IMR-90 (cell line): Measurements from ENCODE around the gene S100A3. TPM values are rescaled to one million over a fixed set of nuclear protein-coding genes. Genes with fewer than 3 reads are reported as not detected.

Experiments
- ATAC-seq: fragments of 200-7000 bp; cut with Tn5 transposase; 2 replicates; pipeline ENCODE4 v1.9.1; 2020; ENCODE audit warnings: low read depth, mild to moderate bottlenecking, moderate library complexity
- BruUV-seq: library from RNA; stranded (reverse); fragments of 400-500 nt; replicated peaks from 2 replicates; lab custom pipeline; 2021; lab: Mats Ljungman, UMichigan
- CTCF ChIA-PET: fragments of 300-600 bp; formaldehyde crosslinking; extraction: SDS; loops from one replicate; lab custom pipeline; 2021; ENCODE audit warnings: antibody characterized with exemption; lab: Yijun Ruan, JAX
- POLR2A ChIA-PET: fragments of 300-600 bp; sonication (Branson Sonifier 250); formaldehyde crosslinking; loops from one replicate; lab custom pipeline; 2022; ENCODE audit warnings: antibody characterized with exemption; ENCODE audit not compliant: unreplicated experiment; lab: Charles Lee
- DNase-seq: peaks from one replicate; pipeline ENCODE4 v3.0.0; 2013
- H2AFZ ChIP-seq: replicated peaks from 2 replicates; pipeline ENCODE3; 2013; ENCODE audit warnings: low read length, mild to moderate bottlenecking; ENCODE audit not compliant: poor library complexity
- H2AK5ac ChIP-seq: 2 replicates; pipeline ENCODE4 v1.6.1; 2013; ENCODE audit warnings: low read depth, low read length, inconsistent platforms
- H2AK9ac ChIP-seq: replicated peaks from 2 replicates; pipeline ENCODE3; 2013; ENCODE audit warnings: mild to moderate bottlenecking, low read depth, low read length, moderate library complexity; ENCODE audit not compliant: poor library complexity
- H2BK120ac ChIP-seq: 2 replicates; pipeline ENCODE4 v1.6.1; 2013; ENCODE audit warnings: low read depth, low read length, inconsistent platforms
- H2BK15ac ChIP-seq: 3 replicates; pipeline ENCODE4 v1.6.1; 2013; ENCODE audit warnings: low read depth, low read length, inconsistent platforms
- H2BK20ac ChIP-seq: 2 replicates; pipeline ENCODE4 v1.6.1; 2013; ENCODE audit warnings: low read depth, mild to moderate bottlenecking, inconsistent platforms, low read length, moderate library complexity
- H2BK5ac ChIP-seq: 2 replicates; pipeline ENCODE4 v1.6.1; 2013; ENCODE audit warnings: mild to moderate bottlenecking, low read depth, low read length, inconsistent platforms; ENCODE audit not compliant: poor library complexity, severe bottlenecking
- H3K14ac ChIP-seq: replicated peaks from 2 replicates; pipeline ENCODE4 v1.6.1; 2013; ENCODE audit warnings: low read depth, low read length, inconsistent platforms
- H3K18ac ChIP-seq: 2 replicates; pipeline ENCODE4 v1.6.1; 2013; ENCODE audit warnings: low read depth, low read length, control low read depth
- H3K23ac ChIP-seq: 2 replicates; pipeline ENCODE4 v1.6.1; 2013; ENCODE audit warnings: low read depth, low read length, inconsistent platforms
- H3K27ac ChIP-seq: 2 replicates; pipeline ENCODE4 v1.5.1; 2013; ENCODE audit warnings: mild to moderate bottlenecking, control low read depth, low read length; ENCODE audit not compliant: insufficient read depth
- H3K27me3 ChIP-seq: 2 replicates; pipeline ENCODE4 v1.6.1; 2013; ENCODE audit warnings: low read length; ENCODE audit not compliant: control insufficient read depth, insufficient read depth
- H3K36me3 ChIP-seq: 2 replicates; pipeline ENCODE4 v1.6.1; 2013; ENCODE audit warnings: low read length, mixed read lengths; ENCODE audit not compliant: control insufficient read depth, insufficient read depth
- H3K4ac ChIP-seq: 2 replicates; pipeline ENCODE4 v1.6.1; 2013; ENCODE audit warnings: low read depth, low read length, inconsistent platforms
- H3K4me1 ChIP-seq: 2 replicates; pipeline ENCODE4 v1.6.1; 2013; ENCODE audit warnings: low read length, mixed read lengths; ENCODE audit not compliant: control insufficient read depth, insufficient read depth
- H3K4me2 ChIP-seq: 2 replicates; pipeline ENCODE4 v1.6.1; 2013; ENCODE audit warnings: low read depth, mild to moderate bottlenecking, control low read depth, low read length, moderate library complexity
- H3K4me3 ChIP-seq: 2 replicates; pipeline ENCODE4 v1.5.1; 2013; ENCODE audit warnings: low read depth, mild to moderate bottlenecking, control low read depth, low read length, moderate library complexity; ENCODE audit not compliant: insufficient read depth
- H3K56ac ChIP-seq: 2 replicates; pipeline ENCODE4 v1.6.1; 2013; ENCODE audit warnings: low read length, inconsistent platforms; ENCODE audit not compliant: insufficient read depth; ENCODE audit errors: extremely low read depth
- H3K79me1 ChIP-seq, 2 experiments: 2 replicates each; pipeline ENCODE4 v1.6.1; 2013; ENCODE audit warnings: low read length in 2 of 2, inconsistent platforms in 1 of 2, low read depth in 1 of 2
- H3K9ac ChIP-seq: 2 replicates; pipeline ENCODE4 v1.6.1; 2013; ENCODE audit warnings: low read depth, low read length, control low read depth
- H3K9me1 ChIP-seq: 2 replicates; pipeline ENCODE4 v1.6.1; 2013; ENCODE audit warnings: low read length, inconsistent platforms; ENCODE audit not compliant: insufficient read depth
- H3K9me3 ChIP-seq: 2 replicates; pipeline ENCODE4 v1.6.1; 2013; ENCODE audit warnings: low read length; ENCODE audit not compliant: control insufficient read depth, insufficient read depth
- H4K20me1 ChIP-seq: 2 replicates; pipeline ENCODE4 v1.6.1; 2013; ENCODE audit warnings: low read length, inconsistent platforms; ENCODE audit not compliant: insufficient read depth
- H4K5ac ChIP-seq: 2 replicates; pipeline ENCODE4 v1.6.1; 2013; ENCODE audit warnings: mild to moderate bottlenecking, low read depth, low read length, control low read depth
- H4K8ac ChIP-seq, 2 experiments: 2 replicates each; pipeline ENCODE4 v1.6.1; 2013; ENCODE audit warnings: low read depth in 2 of 2, low read length in 2 of 2, control low read depth in 1 of 2, inconsistent platforms in 1 of 2
- H4K91ac ChIP-seq: 2 replicates; pipeline ENCODE4 v1.6.1; 2013; ENCODE audit warnings: low read depth, low read length, inconsistent platforms; ENCODE audit not compliant: insufficient read depth
- CEBPB ChIP-seq: IDR thresholded peaks from 2 replicates; pipeline ENCODE4 v1.6.1; 2012; ENCODE audit warnings: low read depth, low read length, improper control_type of control experiment
- CHD1 ChIP-seq: IDR thresholded peaks from 2 replicates; pipeline ENCODE4 v1.6.1; 2012; ENCODE audit warnings: low read depth, low read length, improper control_type of control experiment
- ELK1 ChIP-seq: fragments of 150-350 bp; IDR thresholded peaks from 2 replicates; pipeline ENCODE4 v1.6.1; 2016; ENCODE audit warnings: low read depth, mild to moderate bottlenecking, low read length, moderate library complexity, borderline replicate concordance
- FOS ChIP-seq: fragments of 150-350 bp; IDR thresholded peaks from 2 replicates; pipeline ENCODE4 v1.6.1; 2016; ENCODE audit warnings: low read depth, low read length
- MAZ ChIP-seq: IDR thresholded peaks from 2 replicates; pipeline ENCODE4 v1.6.1; 2012; ENCODE audit warnings: low read depth, mild to moderate bottlenecking, low read length, improper control_type of control experiment, moderate library complexity, borderline replicate concordance
- MXI1 ChIP-seq: IDR thresholded peaks from 2 replicates; pipeline ENCODE4 v1.6.1; 2012; ENCODE audit warnings: low read depth, mild to moderate bottlenecking, low read length, moderate library complexity, borderline replicate concordance
- SMC3 ChIP-seq: fragments of 150-350 bp; IDR thresholded peaks from 2 replicates; pipeline ENCODE4 v1.6.1; 2016; ENCODE audit warnings: low read depth, mild to moderate bottlenecking, antibody characterized with exemption, low read length, moderate library complexity
- WGBS, 2 experiments: methylation state at CpG; one replicate each; pipeline versions ENCODE4 v1.1.5 to v1.1.7; 2013; ENCODE audit warnings: missing lambda C conversion rate in 2 of 2; ENCODE audit not compliant: insufficient read length in 1 of 2; ENCODE audit errors: extremely low coverage in 2 of 2; 5-methylcytosine and 5-hydroxymethylcytosine counted together
- dilution Hi-C: fragments of 300-500 bp; cut with HindIII; formaldehyde crosslinking; loops from one replicate; pipeline ENCODE4 v1.14.3; 2018; ENCODE audit warnings: low sequenced_read_pairs; ENCODE audit not compliant: unreplicated experiment
- in situ Hi-C: fragments of 300-500 bp; cut with MboI; formaldehyde crosslinking; loops from 3 replicates; pipeline ENCODE4 v1.14.3; 2019; ENCODE audit warnings: low sequenced_read_pairs, inconsistent platforms, mixed read lengths
- intact Hi-C: fragments of 100-400 bp; cut with micrococcal nuclease; formaldehyde crosslinking; loops from 2 replicates; pipeline ENCODE4 v1.10.0; 2022
- polyA plus RNA-seq, 3 experiments: library from polyadenylated mRNA; depleted of rRNA; stranded (reverse); fragments of >200 nt; gene quantifications; 2 replicates each; pipeline ENCODE4 v1.2.3, GENCODE V29; 2012; ENCODE audit warnings: low replicate concordance in 1 of 3
- total RNA-seq: library from RNA; depleted of rRNA; stranded (reverse); fragments of >200 nt; gene quantifications from 2 replicates; pipeline ENCODE4 v1.2.3, GENCODE V29; 2012

S100A3 gene
- total and polyA plus RNA-seq, 2 of the 4 experiments (the other 2 are of a cell fraction), result 2.9 to 4.5 TPM

GRCh38 chr1:153526132-153526543, 22.9 kb downstream of the S100A3 start:
- intact Hi-C loops, result no loop called here
- no peak for ATAC-seq

More at GRCh38 chr1:153526132-153526543, 22.9 kb downstream of the S100A3 start:
- H2AFZ ChIP-seq, result no peak overlapping the region
- H3K9ac ChIP-seq, result no peak overlapping the region
- H3K9me1 ChIP-seq, result 0 out of 2 replicates have a peak, but pooled peaks cover 5% of the 10 kb centered on the region
- no peak overlapping the region for H4K5ac ChIP-seq
- peaks cover 0 to 8% of the 10 kb centered on the region in 2 experiments; a peak in 2 of 4 replicates for H3K79me1 ChIP-seq
- no peaks in the 10 kb centered on the region for H4K20me1 ChIP-seq
- no peak overlapping the region for H2BK5ac ChIP-seq
- H3K14ac ChIP-seq, result no peak overlapping the region
- H3K23ac ChIP-seq, result no peak overlapping the region
- no peak overlapping the region for H3K4me3 ChIP-seq
- H3K36me3 ChIP-seq, result no peaks in the 10 kb centered on the region
- H3K4me2 ChIP-seq, result no peak overlapping the region
- H2AK9ac ChIP-seq, result no peak overlapping the region
- no peak overlapping the region for H2AK5ac ChIP-seq
- TF ChIP-seq CEBPB (no peak), ELK1 (no peak), CHD1 (no peak), FOS (no peak), MXI1 (no peak), SMC3 (no peak), MAZ (no peak)
- DNase-seq, result no peak
- H3K9me3 ChIP-seq, result no peaks in the 10 kb centered on the region
- H4K91ac ChIP-seq, result no peak overlapping the region
- no peak overlapping the region for H3K18ac ChIP-seq
- ChIA-PET POLR2A (interaction anchor here (0.9 to 1.7 kb wide), 2 partner anchors 9 to 40 kb away, joined by 3 to 4 read pairs; no protein-coding TSS in a partner anchor), CTCF (interaction anchor here (0.6 to 1.6 kb wide), 4 partner anchors 15 to 184 kb away, joined by 3 to 6 read pairs (median 3); no protein-coding TSS in a partner anchor)
- 81% methylated on average over 4 of the region's 8 CpGs; no CpG with 5 or more reads in 1 of the 2 experiments for WGBS, 2 experiments
- H2BK20ac ChIP-seq, result peak overlapping the region; percentile 41; the same call in 1 of the 2 replicates
- dilution Hi-C loops (no loop called here), in situ Hi-C loops (loop anchor here (25.0 kb wide), 1 partner anchor 436 kb away; the partner anchor contains the start of genes CREB3L4, CRTC2 and SLC39A1)
- H3K4ac ChIP-seq, result peak overlapping the region; percentile 65; the same call in 1 of the 2 replicates
- H3K4me1 ChIP-seq, result peaks cover 14% of the 10 kb centered on the region
- BruUV-seq, result no TSS peak
- no peak overlapping the region for H3K56ac ChIP-seq
- H2BK120ac ChIP-seq, result 0 out of 2 replicates have a peak overlapping the region, but pooled peaks have one; percentile 33
- H4K8ac ChIP-seq, result no peak overlapping the region
- no peak overlapping the region; the same call in 2 of the 3 replicates for H2BK15ac ChIP-seq
- H3K27ac ChIP-seq, result no peak overlapping the region
- H3K27me3 ChIP-seq, result no peaks in the 10 kb centered on the region
